Right lobe of liver (tissue), 4 donors: ENCODE results near the gene SLC1A3.

ENCODE experiments used
- POLR2A ChIP-seq: fragments of 450-650 bp; IDR thresholded peaks from one replicate; pipeline ENCODE4 v1.6.1; 2017; ENCODE audit warnings: antibody characterized with exemption, mild to moderate bottlenecking
- TF ChIP-seq, protein P1 (sequence below), 4 donors: fragments of 200-600 bp in 3 of 4; fragments of 450-650 bp in 1 of 4; IDR thresholded peaks; one replicate each; pipeline versions ENCODE4 v1.5.1 to v1.8.0; 2016 to 2022; ENCODE audit warnings: antibody characterized with exemption in 4 of 4, mild to moderate bottlenecking in 2 of 4
- donor health status: DM: no; HTN: no; CAD: no.
- donor health status: DM: no; HTN: no; CAD: no.
- donor health status: DM: no; HTN: yes; CAD: no.

GRCh38 chr5:36647046-36647445 lies 40.6 kb downstream of the SLC1A3 start:
- TF ChIP-seq, protein P1, sequence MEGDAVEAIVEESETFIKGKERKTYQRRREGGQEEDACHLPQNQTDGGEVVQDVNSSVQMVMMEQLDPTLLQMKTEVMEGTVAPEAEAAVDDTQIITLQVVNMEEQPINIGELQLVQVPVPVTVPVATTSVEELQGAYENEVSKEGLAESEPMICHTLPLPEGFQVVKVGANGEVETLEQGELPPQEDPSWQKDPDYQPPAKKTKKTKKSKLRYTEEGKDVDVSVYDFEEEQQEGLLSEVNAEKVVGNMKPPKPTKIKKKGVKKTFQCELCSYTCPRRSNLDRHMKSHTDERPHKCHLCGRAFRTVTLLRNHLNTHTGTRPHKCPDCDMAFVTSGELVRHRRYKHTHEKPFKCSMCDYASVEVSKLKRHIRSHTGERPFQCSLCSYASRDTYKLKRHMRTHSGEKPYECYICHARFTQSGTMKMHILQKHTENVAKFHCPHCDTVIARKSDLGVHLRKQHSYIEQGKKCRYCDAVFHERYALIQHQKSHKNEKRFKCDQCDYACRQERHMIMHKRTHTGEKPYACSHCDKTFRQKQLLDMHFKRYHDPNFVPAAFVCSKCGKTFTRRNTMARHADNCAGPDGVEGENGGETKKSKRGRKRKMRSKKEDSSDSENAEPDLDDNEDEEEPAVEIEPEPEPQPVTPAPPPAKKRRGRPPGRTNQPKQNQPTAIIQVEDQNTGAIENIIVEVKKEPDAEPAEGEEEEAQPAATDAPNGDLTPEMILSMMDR (IDR thresholded peaks at IDR 0.05): no peak
- TF ChIP-seq POLR2A: no peak
